Esophagus squamous epithelium (tissue), 4 donors: ENCODE measurements around the gene TSN.

Experiments used
- POLR2A ChIP-seq, 4 donors: fragments of 450-650 bp; IDR thresholded peaks; one replicate each; pipeline ENCODE4 v1.6.1; 2017; ENCODE audit warnings: antibody characterized with exemption in 4 of 4, mild to moderate bottlenecking in 4 of 4, moderate library complexity in 3 of 4
- TF ChIP-seq, protein P1 (sequence below), 6 experiments: fragments of 450-650 bp in 4 of 6; fragments of 200-600 bp in 2 of 6; sonication (generic) in 2 of 6; IDR thresholded peaks; one replicate each; pipeline ENCODE4 v1.5.1; 2016 to 2019; ENCODE audit warnings: antibody characterized with exemption in 6 of 6, mild to moderate bottlenecking in 4 of 6, moderate library complexity in 4 of 6

DNA sequence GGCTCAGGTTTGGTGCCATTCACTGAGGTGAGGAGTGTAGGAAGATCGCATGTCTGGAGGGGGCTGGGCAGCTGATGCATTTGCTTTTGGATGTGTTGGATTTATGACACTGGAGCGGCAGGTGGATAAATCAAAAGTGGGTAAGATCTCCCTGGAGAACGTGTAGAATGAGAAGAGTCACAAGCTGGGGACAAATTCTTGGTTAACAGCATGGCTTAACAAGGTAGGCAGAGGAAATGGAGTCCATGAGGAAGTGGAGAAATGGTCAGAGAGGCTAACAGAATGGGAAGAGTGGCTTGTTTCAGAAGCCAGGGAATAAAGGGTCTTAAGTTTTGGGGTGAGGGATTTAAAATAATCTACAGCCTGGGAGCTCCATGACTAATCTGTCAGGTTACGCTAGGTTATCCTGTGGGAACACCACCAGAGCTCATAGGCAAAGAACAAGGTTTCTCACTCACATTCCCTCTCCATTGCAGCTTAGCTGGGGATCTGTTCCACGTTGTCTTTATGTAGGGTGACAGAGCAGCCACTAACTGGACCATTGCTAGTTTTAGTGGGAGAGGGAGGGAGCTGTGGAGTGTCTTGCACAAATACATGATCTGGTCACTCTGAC is 12.8 kb downstream of the TSN start:
- no peak for TF ChIP-seq POLR2A (IDR thresholded peaks at IDR 0.05)
- TF ChIP-seq, protein P1, sequence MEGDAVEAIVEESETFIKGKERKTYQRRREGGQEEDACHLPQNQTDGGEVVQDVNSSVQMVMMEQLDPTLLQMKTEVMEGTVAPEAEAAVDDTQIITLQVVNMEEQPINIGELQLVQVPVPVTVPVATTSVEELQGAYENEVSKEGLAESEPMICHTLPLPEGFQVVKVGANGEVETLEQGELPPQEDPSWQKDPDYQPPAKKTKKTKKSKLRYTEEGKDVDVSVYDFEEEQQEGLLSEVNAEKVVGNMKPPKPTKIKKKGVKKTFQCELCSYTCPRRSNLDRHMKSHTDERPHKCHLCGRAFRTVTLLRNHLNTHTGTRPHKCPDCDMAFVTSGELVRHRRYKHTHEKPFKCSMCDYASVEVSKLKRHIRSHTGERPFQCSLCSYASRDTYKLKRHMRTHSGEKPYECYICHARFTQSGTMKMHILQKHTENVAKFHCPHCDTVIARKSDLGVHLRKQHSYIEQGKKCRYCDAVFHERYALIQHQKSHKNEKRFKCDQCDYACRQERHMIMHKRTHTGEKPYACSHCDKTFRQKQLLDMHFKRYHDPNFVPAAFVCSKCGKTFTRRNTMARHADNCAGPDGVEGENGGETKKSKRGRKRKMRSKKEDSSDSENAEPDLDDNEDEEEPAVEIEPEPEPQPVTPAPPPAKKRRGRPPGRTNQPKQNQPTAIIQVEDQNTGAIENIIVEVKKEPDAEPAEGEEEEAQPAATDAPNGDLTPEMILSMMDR (IDR thresholded peaks at IDR 0.05), result no peak
